ENCODE data around the gene ZNF333. TPM values are rescaled to one million over a fixed set of nuclear protein-coding genes. Genes with fewer than 3 reads are reported as not detected.

ZNF333 gene
- total RNA-seq, 2 donors from 2014 or later, result 12.5 to 15.4 TPM

DNA sequence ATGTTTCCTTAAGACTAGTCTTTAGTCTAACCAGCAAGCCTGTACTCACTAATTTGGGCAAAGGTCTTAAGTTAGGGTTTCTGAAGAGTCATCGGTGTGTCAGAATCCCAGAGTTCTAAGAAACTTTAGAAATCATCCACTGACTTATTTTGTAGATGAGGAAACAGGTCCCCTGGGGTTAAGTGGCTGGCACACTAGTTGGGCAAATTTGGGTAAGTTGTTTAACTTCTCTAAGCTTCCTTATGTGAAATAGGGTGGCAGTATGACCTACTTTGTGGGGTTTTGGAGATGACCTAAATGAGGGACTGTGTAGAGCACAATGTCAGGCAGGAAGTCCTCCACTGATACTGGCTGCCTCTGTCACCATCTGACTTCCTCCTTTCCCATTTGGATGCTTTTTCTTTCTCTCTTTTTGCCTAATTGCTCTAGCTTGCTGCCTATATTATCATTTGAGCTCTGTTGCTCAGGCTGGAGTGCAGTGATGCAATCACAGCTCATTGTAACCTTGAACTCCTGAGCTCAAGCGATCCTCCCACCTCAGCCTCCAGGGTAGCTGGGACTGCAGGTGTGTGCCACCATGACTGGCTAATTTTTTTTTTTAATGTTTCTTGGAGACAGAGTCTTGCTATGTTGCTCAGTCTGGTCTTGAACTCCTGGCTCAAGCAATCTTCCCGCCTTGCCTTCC is 17.5 kb upstream of the ZNF333 start:
- TF ChIP-seq, protein P1, sequence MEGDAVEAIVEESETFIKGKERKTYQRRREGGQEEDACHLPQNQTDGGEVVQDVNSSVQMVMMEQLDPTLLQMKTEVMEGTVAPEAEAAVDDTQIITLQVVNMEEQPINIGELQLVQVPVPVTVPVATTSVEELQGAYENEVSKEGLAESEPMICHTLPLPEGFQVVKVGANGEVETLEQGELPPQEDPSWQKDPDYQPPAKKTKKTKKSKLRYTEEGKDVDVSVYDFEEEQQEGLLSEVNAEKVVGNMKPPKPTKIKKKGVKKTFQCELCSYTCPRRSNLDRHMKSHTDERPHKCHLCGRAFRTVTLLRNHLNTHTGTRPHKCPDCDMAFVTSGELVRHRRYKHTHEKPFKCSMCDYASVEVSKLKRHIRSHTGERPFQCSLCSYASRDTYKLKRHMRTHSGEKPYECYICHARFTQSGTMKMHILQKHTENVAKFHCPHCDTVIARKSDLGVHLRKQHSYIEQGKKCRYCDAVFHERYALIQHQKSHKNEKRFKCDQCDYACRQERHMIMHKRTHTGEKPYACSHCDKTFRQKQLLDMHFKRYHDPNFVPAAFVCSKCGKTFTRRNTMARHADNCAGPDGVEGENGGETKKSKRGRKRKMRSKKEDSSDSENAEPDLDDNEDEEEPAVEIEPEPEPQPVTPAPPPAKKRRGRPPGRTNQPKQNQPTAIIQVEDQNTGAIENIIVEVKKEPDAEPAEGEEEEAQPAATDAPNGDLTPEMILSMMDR (IDR thresholded peaks at IDR 0.05), result no peak
- no peaks in the 10 kb centered on the region for H3K27me3 ChIP-seq
- no peak overlapping the region for H3K4me3 ChIP-seq
- H3K27ac ChIP-seq, result no peak overlapping the region
- peaks cover 0 to 13% of the 10 kb centered on the region in 2 donors for H3K9me3 ChIP-seq
- no peaks in the 10 kb centered on the region for H3K36me3 ChIP-seq
- DNase-seq (ENCODE audit: low spot score), result no peak
- no peaks in the 10 kb centered on the region for H3K4me1 ChIP-seq

DNA sequence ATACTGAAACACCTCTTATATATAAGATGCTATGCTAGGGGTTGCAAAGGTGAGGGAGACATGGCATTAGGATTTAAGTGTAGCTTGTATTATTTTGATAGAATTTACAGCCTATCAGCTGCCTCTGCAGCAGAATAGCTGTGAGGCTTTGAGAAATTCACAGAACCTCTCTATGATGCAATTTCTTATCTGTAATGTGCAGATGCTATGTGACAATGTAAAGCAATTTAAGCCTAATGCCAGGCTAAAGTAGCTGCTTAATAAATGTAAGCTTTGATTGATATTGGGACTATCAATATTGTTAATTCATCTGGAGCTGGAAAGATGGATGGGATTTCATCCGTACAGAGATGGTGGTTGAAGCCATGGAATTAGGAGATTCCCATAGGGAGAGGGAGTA is 16.8 kb upstream of the ZNF333 start:
- H3K4me3 ChIP-seq, result no peak overlapping the region
- no peaks in the 10 kb centered on the region for H3K4me1 ChIP-seq
- DNase-seq (ENCODE audit: low spot score), result no peak
- H3K27me3 ChIP-seq, result no peaks in the 10 kb centered on the region
- no peak overlapping the region for H3K27ac ChIP-seq
- peaks cover 0 to 13% of the 10 kb centered on the region in 2 donors for H3K9me3 ChIP-seq
- TF ChIP-seq, protein P1 (IDR thresholded peaks at IDR 0.05), result no peak
- no peaks in the 10 kb centered on the region for H3K36me3 ChIP-seq

DNA sequence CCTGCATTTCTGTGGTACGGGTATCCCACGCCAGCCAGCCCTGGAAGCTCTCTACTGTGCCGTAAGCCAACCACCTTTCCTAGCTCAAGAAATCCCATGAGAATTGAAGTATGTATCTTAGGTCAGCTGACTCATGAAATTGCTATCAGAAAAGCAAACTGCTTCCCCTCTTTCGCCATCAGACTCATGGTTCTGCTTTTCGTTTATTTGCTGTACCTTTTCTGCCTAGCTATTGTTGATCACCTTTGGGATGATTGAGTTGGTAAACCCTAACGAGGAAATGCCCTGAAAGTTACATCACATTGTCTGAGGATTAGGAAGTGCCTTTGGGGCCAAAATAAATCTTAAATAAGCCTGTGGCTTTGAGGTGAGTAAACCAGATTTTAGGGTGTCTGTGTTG is 15.1 kb upstream of the ZNF333 start, which contains the start of gene ADGRE3:
Gene ADGRE3 (minus strand): TSS at position 81 of the 400 bp plus-strand sequence. CDS start 74 bp downstream, at position 7.
- Histone ChIP-seq H3K27ac (no peak within 1 kb of the TSS), H3K27me3 (no peaks in the 10 kb centered on the region), H3K4me1 (no peaks in the 10 kb centered on the region), H3K36me3 (no peaks in the 10 kb centered on the region), H3K4me3 (no peak within 1 kb of the TSS), H3K9me3 (peaks cover 0 to 7% of the 10 kb centered on the region in 2 donors)
- TF ChIP-seq, protein P1 (IDR thresholded peaks at IDR 0.05), result no peak
- no peak for DNase-seq (ENCODE audit: low spot score)

DNA sequence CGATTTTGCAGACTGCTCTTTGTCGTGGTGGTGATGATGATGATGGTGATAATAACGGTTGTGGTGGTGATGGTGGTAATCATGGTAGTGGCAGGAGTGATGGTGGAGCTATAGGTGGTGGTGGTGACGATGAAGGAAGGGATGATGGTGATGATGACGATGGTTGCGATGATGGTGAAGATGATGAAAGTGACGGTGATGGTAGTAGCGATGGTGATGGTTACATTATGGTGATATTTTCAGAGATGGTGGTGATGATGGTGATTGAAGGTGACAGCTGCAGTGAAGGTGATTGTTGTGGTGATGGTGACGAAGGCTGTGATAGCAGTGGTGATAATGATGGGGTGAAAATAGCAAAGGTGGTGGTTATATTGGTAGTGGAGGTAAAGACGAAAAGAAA is 13.1 kb upstream of the ZNF333 start:
- H3K4me1 ChIP-seq, result no peaks in the 10 kb centered on the region
- no peak for DNase-seq (ENCODE audit: low spot score)
- no peak overlapping the region for H3K4me3 ChIP-seq
- H3K27ac ChIP-seq, result no peak overlapping the region
- TF ChIP-seq, protein P1 (IDR thresholded peaks at IDR 0.05), result no peak
- H3K27me3 ChIP-seq, result no peaks in the 10 kb centered on the region
- H3K36me3 ChIP-seq, result no peaks in the 10 kb centered on the region
- no peaks in the 10 kb centered on the region for H3K9me3 ChIP-seq

DNA sequence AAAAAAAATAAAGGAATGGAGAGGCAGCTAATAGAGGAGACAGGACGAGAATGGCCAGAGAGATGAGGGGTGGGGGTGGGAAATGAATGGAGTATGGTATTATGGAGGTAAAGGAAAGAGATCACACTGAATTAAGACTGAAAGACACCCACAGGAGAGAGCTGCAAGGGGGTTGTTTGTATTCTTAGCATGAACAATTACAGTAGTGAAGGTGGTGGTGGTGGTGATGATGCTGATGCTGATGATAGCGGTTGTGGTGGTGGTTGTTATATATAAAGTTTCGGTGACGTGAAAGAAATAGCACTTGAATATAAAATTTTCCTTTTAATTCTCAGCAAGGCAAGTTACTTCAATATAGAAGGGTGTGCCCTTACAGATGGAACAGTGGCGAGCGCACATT is 12.4 kb upstream of the ZNF333 start:
- no peak for DNase-seq (ENCODE audit: low spot score)
- Histone ChIP-seq H3K4me1 (no peaks in the 10 kb centered on the region), H3K27me3 (no peaks in the 10 kb centered on the region), H3K4me3 (no peak overlapping the region), H3K27ac (no peak overlapping the region), H3K36me3 (no peaks in the 10 kb centered on the region), H3K9me3 (no peaks in the 10 kb centered on the region)
- TF ChIP-seq, protein P1 (IDR thresholded peaks at IDR 0.05), result no peak

DNA sequence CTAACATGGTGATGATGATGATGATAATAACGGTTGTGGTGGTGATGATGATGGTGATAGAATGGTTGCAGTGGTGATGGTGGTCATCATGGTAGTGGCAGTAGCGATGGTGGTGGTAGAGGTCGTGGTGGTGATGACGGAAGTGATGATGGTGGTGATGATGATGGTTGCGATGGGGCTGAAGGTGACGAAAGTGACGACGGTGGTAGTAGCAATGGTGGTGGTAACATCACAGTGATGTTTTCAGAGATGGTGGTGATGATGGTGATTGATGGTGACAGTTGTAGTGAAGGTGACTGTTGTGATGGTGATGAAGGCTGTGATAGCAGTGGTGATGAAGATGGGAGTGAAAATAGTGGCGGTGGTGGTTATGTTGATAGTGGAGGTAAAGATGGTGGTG is 11.6 kb upstream of the ZNF333 start:
- DNase-seq (ENCODE audit: low spot score), result no peak
- Histone ChIP-seq H3K4me3 (no peak overlapping the region), H3K36me3 (no peaks in the 10 kb centered on the region), H3K4me1 (no peaks in the 10 kb centered on the region), H3K9me3 (no peaks in the 10 kb centered on the region), H3K27me3 (no peaks in the 10 kb centered on the region), H3K27ac (no peak overlapping the region)
- TF ChIP-seq, protein P1 (IDR thresholded peaks at IDR 0.05), result no peak

Measured in right atrium auricular region (tissue), 2 donors.